B cell (primary cell): ENCODE measurements around the gene TBL1XR1. TPM values are rescaled to one million over a fixed set of nuclear protein-coding genes. Genes with fewer than 3 reads are reported as not detected.

Experiments used
- ATAC-seq: fragments of 200-7000 bp; cut with Tn5 transposase; one replicate; pipeline ENCODE4 v1.10.0; 2021; ENCODE audit warnings: low read depth, mild to moderate bottlenecking, moderate number of reproducible peaks, moderate library complexity
- CTCF ChIA-PET: fragments of 350-600 bp; sonication (Branson Sonifier 250); formaldehyde crosslinking; loops from one replicate; lab custom pipeline; 2021; ENCODE audit warnings: antibody characterized with exemption, inconsistent platforms; lab: Charles Lee
- POLR2A ChIA-PET: fragments of 350-600 bp; sonication (Branson Sonifier 250); formaldehyde crosslinking; loops from one replicate; lab custom pipeline; 2021; ENCODE audit warnings: antibody characterized with exemption; lab: Charles Lee
- DNase-seq: peaks from one replicate; pipeline ENCODE4 v3.0.0; 2013
- H2AFZ ChIP-seq: 2 replicates; pipeline ENCODE4 v1.6.1; 2012; ENCODE audit warnings: mild to moderate bottlenecking, low read depth, low read length; ENCODE audit not compliant: insufficient read depth, poor library complexity, severe bottlenecking
- H3K27ac ChIP-seq, 2 donors: 1 replicate in 1 of 2; 2 replicates in 1 of 2; pipeline ENCODE4 v1.5.1; 2012 to 2013; ENCODE audit warnings: low read length in 2 of 2, mild to moderate bottlenecking in 2 of 2, moderate library complexity in 1 of 2
- H3K27me3 ChIP-seq, 4 experiments: fragments of 200-600 bp in 1 of 4; sonication (generic) in 1 of 4; replicated peaks in 1 of 4; 1 replicate in 2 of 4; 2 replicates in 2 of 4; pipeline versions ENCODE4 v1.6.1 to v1.7.0; 2013 to 2016; ENCODE audit warnings: low read length in 3 of 4, mild to moderate bottlenecking in 2 of 4, mixed read lengths in 1 of 4, moderate library complexity in 1 of 4; ENCODE audit not compliant: insufficient read depth in 4 of 4, control insufficient read depth in 3 of 4; ENCODE audit errors: control extremely low read depth in 1 of 4
- H3K36me3 ChIP-seq, 2 experiments: replicated peaks in 1 of 2; 1 replicate in 1 of 2; 2 replicates in 1 of 2; pipeline versions ENCODE4 v1.6.1 to v1.7.1; 2013; ENCODE audit warnings: low read length in 1 of 2; ENCODE audit not compliant: insufficient read depth in 2 of 2, control insufficient read depth in 1 of 2; ENCODE audit errors: control extremely low read depth in 1 of 2, extremely low read depth in 1 of 2
- H3K4me1 ChIP-seq, 2 donors: fragments of 200-600 bp in 1 of 2; sonication (generic) in 1 of 2; 1 replicate in 1 of 2; 2 replicates in 1 of 2; pipeline versions ENCODE4 v1.5.1 to v1.6.1; 2013 to 2017; ENCODE audit warnings: low read length in 2 of 2; ENCODE audit not compliant: control insufficient read depth in 2 of 2, insufficient read depth in 2 of 2
- H3K4me2 ChIP-seq: replicated peaks from 2 replicates; pipeline ENCODE3; 2012; ENCODE audit warnings: mild to moderate bottlenecking, low read depth, low read length; ENCODE audit not compliant: poor library complexity, severe bottlenecking
- H3K4me3 ChIP-seq, 5 experiments: fragments of 200-600 bp in 1 of 5; sonication (generic) in 1 of 5; 1 replicate in 3 of 5; 2 replicates in 2 of 5; pipeline versions ENCODE4 v1.5.1 to v1.7.0; 2011 to 2016; ENCODE audit warnings: low read length in 4 of 5, mild to moderate bottlenecking in 4 of 5, low read depth in 2 of 5, control low read depth in 1 of 5, moderate library complexity in 1 of 5; ENCODE audit not compliant: insufficient read depth in 1 of 5; ENCODE audit errors: control extremely low read depth in 1 of 5, extremely low read depth in 1 of 5
- H3K79me2 ChIP-seq: fragments of 200-600 bp; sonication (generic); one replicate; pipeline ENCODE4 v1.6.0; 2016; ENCODE audit warnings: low read length; ENCODE audit not compliant: control insufficient read depth, insufficient read depth
- H3K9ac ChIP-seq: fragments of 200-600 bp; sonication (generic); 2 replicates; pipeline ENCODE4 v1.6.1; 2017; ENCODE audit warnings: mild to moderate bottlenecking, low read length, moderate library complexity
- H3K9me3 ChIP-seq, 3 donors: one replicate each; pipeline versions ENCODE4 v1.6.1 to v1.7.1; 2013; ENCODE audit warnings: low read length in 2 of 3; ENCODE audit not compliant: control insufficient read depth in 2 of 3, insufficient read depth in 1 of 3; ENCODE audit errors: control extremely low read depth in 1 of 3
- H4K20me1 ChIP-seq: 2 replicates; pipeline ENCODE4 v1.6.0; 2012; ENCODE audit warnings: mild to moderate bottlenecking, low read length; ENCODE audit not compliant: insufficient read depth, control insufficient read depth, poor library complexity, severe bottlenecking
- H3K27ac Mint-ChIP-seq: one replicate; pipeline ENCODE4 v1.8.0; 2021; ENCODE audit warnings: mixed read lengths
- H3K27me3 Mint-ChIP-seq: one replicate; pipeline ENCODE4 v1.8.0; 2021; ENCODE audit warnings: mixed read lengths
- H3K4me1 Mint-ChIP-seq: one replicate; pipeline ENCODE4 v1.8.0; 2021; ENCODE audit warnings: mixed read lengths
- H3K4me3 Mint-ChIP-seq: one replicate; pipeline ENCODE4 v1.8.0; 2021; ENCODE audit warnings: mixed read lengths
- H3K9me3 Mint-ChIP-seq: one replicate; pipeline ENCODE4 v1.8.0; 2022; ENCODE audit warnings: mixed read lengths; ENCODE audit not compliant: insufficient read depth
- CTCF ChIP-seq: fragments of 200-600 bp; IDR thresholded peaks from one replicate; pipeline ENCODE4 v1.8.0; 2022; ENCODE audit warnings: antibody characterized with exemption, mild to moderate bottlenecking
- EZH2 ChIP-seq: IDR thresholded peaks from 2 replicates; pipeline ENCODE4 v1.6.1; 2012; ENCODE audit warnings: borderline replicate concordance, low read depth, mild to moderate bottlenecking, moderate library complexity, low read length; ENCODE audit not compliant: insufficient read depth, poor library complexity, severe bottlenecking
- whole genome bisulfite sequencing: methylation state at CpG from one replicate; pipeline ENCODE4 v1.1.5; 2013; ENCODE audit warnings: missing lambda C conversion rate; ENCODE audit not compliant: insufficient coverage; 5-methylcytosine and 5-hydroxymethylcytosine counted together
- intact Hi-C: fragments of 100-400 bp; cut with micrococcal nuclease; formaldehyde crosslinking; loops from one replicate; pipeline ENCODE4 v1.10.0; 2022
- polyA plus RNA-seq: library from polyadenylated mRNA; depleted of rRNA; stranded (reverse); fragments of >200 nt; gene quantifications from 2 replicates; pipeline ENCODE4 v1.2.3, GENCODE V29; 2012
- small RNA-seq: library from RNA; depleted of rRNA; stranded (forward); fragments of <200 nt; gene quantifications from one replicate; pipeline ENCODE3, GENCODE V24; 2012; ENCODE audit warnings: low replicate concordance, low read depth; ENCODE audit not compliant: insufficient read length
- total RNA-seq, 2 donors: library from RNA; stranded (reverse); fragments of 120-200 nt in 1 of 2; gene quantifications; 1 replicate in 1 of 2; 2 replicates in 1 of 2; pipeline versions ENCODE4 v1.2.3 to v1.2.4, GENCODE V29; 2013 to 2022

TBL1XR1 gene
- total and polyA plus RNA-seq, 2 donors (not counting 1 experiment from before 2014, with no cell fraction given) = 17.6 to 128 TPM

GRCh38 chr3:176970770-176971169 is 226.5 kb downstream of the TBL1XR1 start:
- ChIA-PET POLR2A (no interaction called here), CTCF (no interaction called here)
- WGBS = no CpG with 5 or more reads among the region's 3 CpGs
- Mint-ChIP-seq H3K4me1 (peaks cover 1% of the 10 kb centered on the region), H3K9me3 (no peaks in the 10 kb centered on the region), H3K27ac (no peak overlapping the region), H3K27me3 (no peaks in the 10 kb centered on the region), H3K4me3 (no peak overlapping the region)
- no peaks in the 10 kb centered on the region for H3K4me1 ChIP-seq
- no peak overlapping the region for H3K4me3 ChIP-seq
- H3K79me2 ChIP-seq = no peaks in the 10 kb centered on the region
- no peaks in the 10 kb centered on the region for H4K20me1 ChIP-seq
- H3K27me3 ChIP-seq = no peaks in the 10 kb centered on the region
- H2AFZ ChIP-seq = no peak overlapping the region
- ATAC-seq (no peak), DNase-seq (no peak)
- H3K9ac ChIP-seq = no peak overlapping the region
- intact Hi-C loops = no loop called here
- H3K36me3 ChIP-seq = no peaks in the 10 kb centered on the region
- H3K4me2 ChIP-seq = no peak overlapping the region
- no peak overlapping the region for H3K27ac ChIP-seq
- TF ChIP-seq CTCF = no peak
- TF ChIP-seq EZH2 = no peak
- no peaks in the 10 kb centered on the region for H3K9me3 ChIP-seq

- TF ChIP-seq CTCF (no peak), EZH2 (no peak)
- DNase-seq (no peak), ATAC-seq (no peak)
- no peaks in the 10 kb centered on the region for H4K20me1 ChIP-seq
- H3K36me3 ChIP-seq = no peaks in the 10 kb centered on the region
- no peak overlapping the region for H2AFZ ChIP-seq
- CTCF ChIA-PET = no interaction called here
- intact Hi-C loops = no loop called here
- no peaks in the 10 kb centered on the region for H3K4me1 ChIP-seq
- H3K27me3 Mint-ChIP-seq = no peaks in the 10 kb centered on the region
- H3K9me3 ChIP-seq = no peaks in the 10 kb centered on the region
- H3K79me2 ChIP-seq = no peaks in the 10 kb centered on the region
- WGBS = no CpG with 5 or more reads among the region's 1 CpG
- no peak overlapping the region for H3K27ac ChIP-seq
- H3K27ac Mint-ChIP-seq = no peak overlapping the region
- no peak overlapping the region for H3K9ac ChIP-seq
- no peaks in the 10 kb centered on the region for H3K27me3 ChIP-seq
- POLR2A ChIA-PET = no interaction called here
- H3K4me1 Mint-ChIP-seq = peaks cover 9% of the 10 kb centered on the region
- H3K9me3 Mint-ChIP-seq = no peaks in the 10 kb centered on the region
- H3K4me3 Mint-ChIP-seq = no peak overlapping the region
- H3K4me2 ChIP-seq = no peak overlapping the region
- H3K4me3 ChIP-seq = no peak overlapping the region
Measured at GRCh38 chr3:176969506-176969905, 227.8 kb downstream of the TBL1XR1 start.

Small RNA genes within 50 kb of the gene (small RNA-seq; reads per million reads assigned to genes)
- not detected for gene RF00019
- gene RNU6-681P = not detected
